K562 (cell line): ENCODE measurements around the gene NBEAL2. TPM values are rescaled to one million over a fixed set of nuclear protein-coding genes. Genes with fewer than 3 reads are reported as not detected.

Source experiments
- E2F6 ChIP-seq, 2 experiments: IDR thresholded peaks; 2 replicates each; pipeline ENCODE4 v1.6.1; 2011; ENCODE audit warnings: borderline replicate concordance in 1 of 2, control low read depth in 1 of 2, low read depth in 1 of 2, low read length in 1 of 2, mild to moderate bottlenecking in 1 of 2, mixed read lengths in 1 of 2, moderate library complexity in 1 of 2; ENCODE audit not compliant: insufficient read depth in 1 of 2, insufficient read length in 1 of 2, poor library complexity in 1 of 2, severe bottlenecking in 1 of 2; ENCODE audit errors: extremely low read depth in 1 of 2
- E4F1 ChIP-seq: fragments of 250-450 bp; sonication (Bioruptor Pico); IDR thresholded peaks from 2 replicates; pipeline ENCODE4 v1.5.0; 2021; ENCODE audit warnings: mild to moderate bottlenecking, borderline replicate concordance
- MBD2 ChIP-seq: sonication (generic); IDR thresholded peaks from 2 replicates; pipeline ENCODE4 v1.6.1; 2016; ENCODE audit warnings: low read depth, borderline replicate concordance
- MTF1 ChIP-seq: fragments of 250-450 bp; sonication (Bioruptor Pico); IDR thresholded peaks from 2 replicates; pipeline ENCODE4 v1.9.0; 2021; ENCODE audit warnings: moderate library complexity, mild to moderate bottlenecking, inconsistent platforms, borderline replicate concordance
- NRF1 ChIP-seq, 2 experiments: fragments of 450-650 bp; IDR thresholded peaks in 1 of 2; conservative IDR thresholded peaks in 1 of 2; 2 replicates each; pipeline ENCODE4 v1.6.1; 2014; ENCODE audit warnings: mild to moderate bottlenecking in 2 of 2
- YBX1 ChIP-seq: fragments of 450-650 bp; IDR thresholded peaks from 2 replicates; pipeline ENCODE4 v1.7.1; 2016; ENCODE audit warnings: mild to moderate bottlenecking
- ZBTB40 ChIP-seq, 2 experiments: fragments of 450-650 bp in 1 of 2; sonication (generic) in 1 of 2; formaldehyde crosslinking in 1 of 2; IDR thresholded peaks; 2 replicates each; pipeline versions ENCODE4 v1.7.1 to v1.9.0; 2016 to 2022; ENCODE audit warnings: inconsistent platforms in 1 of 2, mild to moderate bottlenecking in 1 of 2, missing genetic modification reagents in 1 of 2
- ZNF133 ChIP-seq: fragments of 250-450 bp; sonication (Bioruptor Pico); IDR thresholded peaks from 2 replicates; pipeline ENCODE4 v1.4.0; 2020; ENCODE audit warnings: mild to moderate bottlenecking
- ZNF639 ChIP-seq, 2 experiments: fragments of 200-800 bp in 1 of 2; sonication (Bioruptor generic) in 1 of 2; sonication (generic) in 1 of 2; formaldehyde crosslinking in 1 of 2; IDR thresholded peaks in 1 of 2; conservative IDR thresholded peaks in 1 of 2; 2 replicates each; pipeline versions ENCODE4 v1.5.0 to v1.6.1; 2016 to 2020; ENCODE audit warnings: missing compliant biosample characterization in 1 of 2, missing genetic modification characterization in 1 of 2, missing genetic modification reagents in 1 of 2
- ZNF644 ChIP-seq: fragments of 200-800 bp; sonication (Bioruptor generic); IDR thresholded peaks from 2 replicates; pipeline ENCODE4 v1.6.1; 2016; ENCODE audit warnings: low read depth, missing genetic modification characterization, missing compliant biosample characterization
- ZNF785 ChIP-seq: fragments of 250-450 bp; sonication (Bioruptor Pico); IDR thresholded peaks from 2 replicates; pipeline ENCODE4 v1.4.0; 2020; ENCODE audit warnings: mild to moderate bottlenecking
- polyA plus RNA-seq, 8 experiments: library from polyadenylated mRNA; depleted of rRNA in 4 of 8; stranded (reverse) in 5 of 8; unstranded in 3 of 8; fragments of >200 nt; fragmentation: Nextera tagmentation in 2 of 8; fragmentation: Illumina TruSeq in 1 of 8; extraction: Ambion mirVana in 2 of 8; extraction: Trizol in 1 of 8; gene quantifications; 2 replicates each; pipeline versions ENCODE4 v1.2.1 to v1.2.3, GENCODE V29; 2011 to 2014; ENCODE audit warnings: inconsistent platforms in 1 of 8, missing spikeins in 1 of 8
- total RNA-seq, 7 experiments: library from RNA; depleted of rRNA in 6 of 7; stranded (reverse); fragments of >200 nt in 6 of 7; fragmentation: Illumina TruSeq in 2 of 7; extraction: Trizol in 2 of 7; gene quantifications; 2 replicates each; pipeline versions ENCODE4 v1.2.1 to v1.2.3, GENCODE V29; 2011 to 2021; ENCODE audit warnings: low replicate concordance in 1 of 7

Gene NBEAL2
- total and polyA plus RNA-seq, 9 of the 15 experiments (the other 6 are each of a cell fraction or from before 2014, with no cell fraction given) = 0.06 to 114 (median 29.6) TPM

- TF ChIP-seq ZBTB40 (IDR thresholded peaks at IDR 0.05) = no peak
- TF ChIP-seq ZBTB40 (CRISPR knock-in tag; IDR thresholded peaks at IDR 0.05) = no peak
- no peak for TF ChIP-seq ZNF644 (tag)
- TF ChIP-seq ZNF785 (CRISPR knock-in tag) = no peak
- TF ChIP-seq MBD2 = peak; percentile 26; the same call in 1 of the 2 replicates
- no peak for TF ChIP-seq NRF1 (conservative IDR thresholded peaks at IDR 0.05 in 1 of 2, IDR thresholded peaks at IDR 0.05 in 1 of 2)
- TF ChIP-seq ZNF639 (CRISPR knock-in tag; conservative IDR thresholded peaks at IDR 0.05 in 1 of 2, IDR thresholded peaks at IDR 0.05 in 1 of 2) = 0 out of 4 replicates have a peak, but pooled peaks of 1 of the 2 experiments have one; percentile 36
- no peak for TF ChIP-seq MTF1
- TF ChIP-seq E4F1 (CRISPR knock-in tag) = no peak
- TF ChIP-seq E2F6 (IDR thresholded peaks at IDR 0.05; ENCODE audit: borderline replicate concordance in 1 of 2, extremely low read depth in 1 of 2, insufficient read depth in 1 of 2, insufficient read length in 1 of 2, low read depth in 1 of 2, low read length in 1 of 2, poor library complexity in 1 of 2, severe bottlenecking in 1 of 2) = no peak
- TF ChIP-seq YBX1 = no peak
- no peak for TF ChIP-seq ZNF133 (CRISPR knock-in tag)
These were observed 44.2 kb upstream of the NBEAL2 start (continued) for GRCh38 chr3:46935168-46935858.
